GM23338 (cell line): ENCODE data around the gene DFFA. TPM values are rescaled to one million over a fixed set of nuclear protein-coding genes. Genes with fewer than 3 reads are reported as not detected.

Experiments used
- ATAC-seq: fragments of 200-7000 bp; cut with Tn5 transposase; 3 replicates; pipeline ENCODE4 v1.9.1; 2020
- DNase-seq: peaks from one replicate; pipeline ENCODE4 v3.0.0-alpha.2; 2015; ENCODE audit warnings: low spot score
- H2AFZ ChIP-seq: fragments of 200-600 bp; sonication (generic); 2 replicates; pipeline ENCODE4 v1.8.0; 2016; ENCODE audit warnings: antibody characterized with exemption, mild to moderate bottlenecking, moderate library complexity
- H3F3A ChIP-seq: fragments of 200-600 bp; sonication (generic); replicated peaks from 2 replicates; pipeline ENCODE4 v1.8.0; 2017; ENCODE audit warnings: antibody characterized with exemption, mixed run types, low read depth
- H3K27ac ChIP-seq: fragments of 200-600 bp; sonication (generic); 2 replicates; pipeline ENCODE4 v1.6.1; 2016; ENCODE audit warnings: low read depth
- H3K27me3 ChIP-seq: fragments of 200-600 bp; sonication (generic); 2 replicates; pipeline ENCODE4 v1.8.0; 2016; ENCODE audit warnings: mild to moderate bottlenecking, mixed run types, moderate library complexity; ENCODE audit not compliant: insufficient read depth
- H3K36me3 ChIP-seq: fragments of 200-600 bp; sonication (generic); 2 replicates; pipeline ENCODE4 v1.8.0; 2016; ENCODE audit warnings: mild to moderate bottlenecking; ENCODE audit not compliant: insufficient read depth
- H3K4me1 ChIP-seq: fragments of 200-600 bp; sonication (generic); 2 replicates; pipeline ENCODE4 v1.8.0; 2016; ENCODE audit warnings: mild to moderate bottlenecking, moderate library complexity; ENCODE audit not compliant: insufficient read depth
- H3K4me2 ChIP-seq: fragments of 200-600 bp; sonication (generic); 2 replicates; pipeline ENCODE4 v1.7.1; 2017; ENCODE audit warnings: mixed run types
- H3K4me3 ChIP-seq: fragments of 200-600 bp; sonication (generic); 2 replicates; pipeline ENCODE4 v1.6.1; 2016; ENCODE audit warnings: mixed run types
- H3K79me2 ChIP-seq: fragments of 200-600 bp; sonication (generic); replicated peaks from 2 replicates; pipeline ENCODE4 v1.8.0; 2017; ENCODE audit warnings: mild to moderate bottlenecking; ENCODE audit not compliant: insufficient read depth
- H3K9me2 ChIP-seq: fragments of 200-600 bp; sonication (generic); 2 replicates; pipeline ENCODE4 v1.8.0; 2017; ENCODE audit not compliant: insufficient read depth
- H4K20me1 ChIP-seq: fragments of 200-600 bp; sonication (generic); replicated peaks from 2 replicates; pipeline ENCODE4 v1.8.0; 2017; ENCODE audit warnings: mild to moderate bottlenecking; ENCODE audit not compliant: insufficient read depth
- H3K27ac Mint-ChIP-seq: 2 replicates; pipeline ENCODE4 v1.8.0; 2020; ENCODE audit warnings: inconsistent platforms, mild to moderate bottlenecking, moderate library complexity, mixed read lengths
- H3K27me3 Mint-ChIP-seq: 3 replicates; pipeline ENCODE4 v1.8.0; 2022; ENCODE audit warnings: low read depth, mild to moderate bottlenecking, moderate library complexity, mixed read lengths, inconsistent platforms; ENCODE audit not compliant: insufficient read depth, poor library complexity
- H3K36me3 Mint-ChIP-seq: 3 replicates; pipeline ENCODE4 v1.8.0; 2021; ENCODE audit warnings: low read depth, mild to moderate bottlenecking, inconsistent platforms, moderate library complexity, mixed read lengths
- H3K4me1 Mint-ChIP-seq: 3 replicates; pipeline ENCODE4 v1.8.0; 2020; ENCODE audit warnings: mild to moderate bottlenecking, inconsistent platforms, mixed read lengths
- H3K4me3 Mint-ChIP-seq: 3 replicates; pipeline ENCODE4 v1.8.0; 2021; ENCODE audit warnings: moderate library complexity, mild to moderate bottlenecking, inconsistent platforms, mixed read lengths
- H3K9me3 Mint-ChIP-seq: 3 replicates; pipeline ENCODE4 v1.8.0; 2020; ENCODE audit warnings: moderate library complexity, mild to moderate bottlenecking, inconsistent platforms, mixed read lengths
- CREB1 ChIP-seq: fragments of 250-450 bp; sonication (Bioruptor Pico); IDR thresholded peaks from 2 replicates; pipeline ENCODE4 v1.5.0; 2020; ENCODE audit warnings: low read depth, mild to moderate bottlenecking, moderate library complexity
- CTCF ChIP-seq, 2 experiments: fragments of 200-600 bp in 1 of 2; sonication (generic) in 1 of 2; conservative IDR thresholded peaks; 2 replicates each; pipeline versions ENCODE4 v1.5.1 to v1.6.1; 2016 to 2017; ENCODE audit warnings: antibody characterized with exemption in 2 of 2, low read depth in 2 of 2, mild to moderate bottlenecking in 2 of 2, moderate library complexity in 1 of 2
- ETS1 ChIP-seq: IDR thresholded peaks from 2 replicates; pipeline ENCODE4 v1.6.1; 2016; ENCODE audit warnings: antibody characterized with exemption
- EZH2 ChIP-seq: fragments of 200-600 bp; sonication (generic); IDR thresholded peaks from one replicate; pipeline ENCODE4 v1.8.0; 2017; ENCODE audit warnings: antibody characterized with exemption, mild to moderate bottlenecking, low read depth; ENCODE audit not compliant: unreplicated experiment
- JUNB ChIP-seq: IDR thresholded peaks from one replicate; pipeline ENCODE4 v1.6.1; 2016; ENCODE audit warnings: antibody characterized with exemption; ENCODE audit not compliant: unreplicated experiment
- NANOG ChIP-seq: IDR thresholded peaks from 2 replicates; pipeline ENCODE4 v1.6.1; 2016; ENCODE audit warnings: antibody characterized with exemption, borderline replicate concordance
- POLR2AphosphoS5 ChIP-seq: IDR thresholded peaks from 2 replicates; pipeline ENCODE4 v1.6.1; 2016; ENCODE audit warnings: antibody characterized with exemption, low read depth
- REST ChIP-seq: IDR thresholded peaks from one replicate; pipeline ENCODE4 v1.6.1; 2018; ENCODE audit warnings: antibody characterized with exemption; ENCODE audit not compliant: unreplicated experiment
- STAT1 ChIP-seq: IDR thresholded peaks from one replicate; pipeline ENCODE4 v1.6.1; 2016; ENCODE audit warnings: antibody characterized with exemption; ENCODE audit not compliant: unreplicated experiment
- ZNF114 ChIP-seq: fragments of 250-450 bp; sonication (Bioruptor Pico); IDR thresholded peaks from 2 replicates; pipeline ENCODE4 v1.5.0; 2020; ENCODE audit warnings: mild to moderate bottlenecking, moderate library complexity
- polyA plus RNA-seq: library from polyadenylated mRNA; unstranded; fragments of >200 nt; fragmentation: Nextera tagmentation; extraction: Ambion mirVana; gene quantifications from 2 replicates; pipeline ENCODE4 v1.2.1, GENCODE V29; 2016
- total RNA-seq: library from RNA; depleted of rRNA; stranded (reverse); fragments of >200 nt; shearing (Covaris generic); gene quantifications from 2 replicates; pipeline ENCODE4 v1.2.3, GENCODE V29; 2014

The DFFA gene
- total and polyA plus RNA-seq, 2 experiments from 2014 or later: 65.2 to 82.0 TPM

- TF ChIP-seq REST: no peak
- no peak for TF ChIP-seq NANOG
- no peak for TF ChIP-seq STAT1
These were observed 22.1 kb upstream of the DFFA start (continued) for GRCh38 chr1:10494418-10494753.

- Histone ChIP-seq H3K4me1 (peaks cover 6% of the 10 kb centered on the region), H3K9me2 (no peaks in the 10 kb centered on the region), H3K4me2 (no peak overlapping the region), H3K36me3 (no peaks in the 10 kb centered on the region), H3F3A (peaks cover 7% of the 10 kb centered on the region; the same call in 1 of the 2 replicates), H2AFZ (no peak overlapping the region), H4K20me1 (peaks cover 26% of the 10 kb centered on the region), H3K27ac (no peak overlapping the region), H3K27me3 (no peaks in the 10 kb centered on the region), H3K4me3 (no peak overlapping the region), H3K79me2 (peaks cover 82% of the 10 kb centered on the region)
- no peak overlapping the region for H3K27ac Mint-ChIP-seq
- H3K4me3 Mint-ChIP-seq: no peak overlapping the region
- H3K9me3 Mint-ChIP-seq: no peaks in the 10 kb centered on the region; the same call in 2 of the 3 replicates
- TF ChIP-seq EZH2: no peak
- TF ChIP-seq NANOG: no peak
- TF ChIP-seq ETS1: no peak
- TF ChIP-seq JUNB: no peak
- TF ChIP-seq CTCF (conservative IDR thresholded peaks at IDR 0.05; ENCODE audit: low read depth in 2 of 2): no peak
- no peak for TF ChIP-seq ZNF114
- no peak for TF ChIP-seq POLR2AphosphoS5
- TF ChIP-seq CREB1 (CRISPR knock-in tag): no peak
- DNase-seq: no peak
- no peaks in the 10 kb centered on the region; the same call in 2 of the 3 replicates for H3K36me3 Mint-ChIP-seq
- peak; percentile 15 for ATAC-seq
- H3K27me3 Mint-ChIP-seq: peaks cover 7% of the 10 kb centered on the region
- H3K4me1 Mint-ChIP-seq: peaks cover 18% of the 10 kb centered on the region
These were observed 18.1 kb upstream of the DFFA start for GRCh38 chr1:10490286-10490970.
